ENCODE measurements around the gene PSME2.

GRCh38 chr14:24113801-24114531, 32.4 kb downstream of the PSME2 start:
- TF ChIP-seq EZH2 (IDR thresholded peaks at IDR 0.05) (no peak), POLR2AphosphoS5 (IDR thresholded peaks at IDR 0.05; ENCODE audit: borderline replicate concordance, low read depth, low read length) (peak; percentile 74; the same call in 1 of the 2 replicates)
